Progenitor cell of endocrine pancreas (in vitro differentiated cells): ENCODE results near the gene MRAS. TPM values are rescaled to one million over a fixed set of nuclear protein-coding genes. Genes with fewer than 3 reads are reported as not detected.

Experiments used
- DNase-seq: peaks from one replicate; pipeline ENCODE4 v3.0.0; 2021; ENCODE audit warnings: low spot score; ENCODE audit not compliant: unreplicated experiment
- H3K27ac Mint-ChIP-seq: 2 replicates; pipeline ENCODE4 v1.8.0; 2021; ENCODE audit warnings: mild to moderate bottlenecking, moderate library complexity, mixed read lengths
- H3K27me3 Mint-ChIP-seq: 2 replicates; pipeline ENCODE4 v1.8.0; 2021; ENCODE audit warnings: mixed read lengths
- H3K36me3 Mint-ChIP-seq: 2 replicates; pipeline ENCODE4 v1.8.0; 2022; ENCODE audit warnings: mixed read lengths; ENCODE audit not compliant: insufficient read depth
- H3K4me1 Mint-ChIP-seq: 2 replicates; pipeline ENCODE4 v1.8.0; 2021; ENCODE audit warnings: low read depth, mixed read lengths
- H3K4me3 Mint-ChIP-seq: 2 replicates; pipeline ENCODE4 v1.8.0; 2021; ENCODE audit warnings: low read depth, mild to moderate bottlenecking, moderate library complexity, mixed read lengths
- H3K9me3 Mint-ChIP-seq: 2 replicates; pipeline ENCODE4 v1.8.0; 2021; ENCODE audit warnings: low read depth, mixed read lengths
- CTCF ChIP-seq: fragments of 200-600 bp; sonication (generic); IDR thresholded peaks from one replicate; pipeline ENCODE4 v1.5.0; 2021; ENCODE audit warnings: antibody characterized with exemption, mild to moderate bottlenecking; ENCODE audit not compliant: unreplicated experiment
- total RNA-seq: library from RNA; stranded (reverse); gene quantifications from 2 replicates; pipeline ENCODE4 v1.2.1, GENCODE V29; 2021

The MRAS gene
- total RNA-seq, 1 donor from 2014 or later = 27.7 TPM

GRCh38 chr3:138434875-138435772, 86.7 kb downstream of the MRAS start:
- DNase-seq = no peak
- Mint-ChIP-seq H3K4me3 (peak overlapping the region; percentile 67), H3K27me3 (peaks cover 77% of the 10 kb centered on the region), H3K9me3 (no peaks in the 10 kb centered on the region), H3K36me3 (no peaks in the 10 kb centered on the region), H3K4me1 (peaks cover 8% of the 10 kb centered on the region), H3K27ac (no peak overlapping the region)
- no peak for TF ChIP-seq CTCF

GRCh38 chr3:138435840-138436239, 87.5 kb downstream of the MRAS start:
- Mint-ChIP-seq H3K27ac (no peak overlapping the region), H3K4me3 (peak overlapping the region; percentile 51)
- no peak for TF ChIP-seq CTCF

GRCh38 chr3:138437281-138437680, 88.9 kb downstream of the MRAS start:
- TF ChIP-seq CTCF = no peak
- peaks cover 65% of the 10 kb centered on the region for H3K27me3 Mint-ChIP-seq
- peaks cover 10% of the 10 kb centered on the region for H3K4me1 Mint-ChIP-seq
- no peaks in the 10 kb centered on the region for H3K9me3 Mint-ChIP-seq
- no peaks in the 10 kb centered on the region for H3K36me3 Mint-ChIP-seq
- no peak overlapping the region for H3K27ac Mint-ChIP-seq
- DNase-seq = no peak
- H3K4me3 Mint-ChIP-seq = no peak overlapping the region

More at GRCh38 chr3:138435840-138436239, 87.5 kb downstream of the MRAS start:
- no peak for DNase-seq
- Mint-ChIP-seq H3K9me3 (no peaks in the 10 kb centered on the region), H3K27me3 (peaks cover 77% of the 10 kb centered on the region), H3K4me1 (peaks cover 10% of the 10 kb centered on the region), H3K36me3 (no peaks in the 10 kb centered on the region)

GRCh38 chr3:138438896-138439295, 90.5 kb downstream of the MRAS start:
- no peak for DNase-seq
- no peak overlapping the region for H3K4me3 Mint-ChIP-seq
- no peak overlapping the region for H3K27ac Mint-ChIP-seq
- peaks cover 59% of the 10 kb centered on the region for H3K27me3 Mint-ChIP-seq
- no peak for TF ChIP-seq CTCF
- no peaks in the 10 kb centered on the region for H3K36me3 Mint-ChIP-seq
- H3K4me1 Mint-ChIP-seq = peaks cover 12% of the 10 kb centered on the region
- H3K9me3 Mint-ChIP-seq = no peaks in the 10 kb centered on the region

- TF ChIP-seq CTCF = no peak
- H3K27me3 Mint-ChIP-seq = peaks cover 57% of the 10 kb centered on the region
- peaks cover 12% of the 10 kb centered on the region for H3K4me1 Mint-ChIP-seq
- no peak overlapping the region for H3K27ac Mint-ChIP-seq
- H3K4me3 Mint-ChIP-seq = no peak overlapping the region
- H3K9me3 Mint-ChIP-seq = no peaks in the 10 kb centered on the region
- no peaks in the 10 kb centered on the region for H3K36me3 Mint-ChIP-seq
- DNase-seq = no peak
Observed at GRCh38 chr3:138439646-138440045, 91.3 kb downstream of the MRAS start.
